BE2C (cell line): Measurements from ENCODE around the gene CLCN2.

ENCODE experiments used
- DNase-seq: peaks from one replicate; pipeline ENCODE4 v3.0.0-alpha.2; 2020
- H3K27me3 ChIP-seq: fragments of 250-450 bp; sonication (Bioruptor Pico); 2 replicates; pipeline ENCODE4 v1.5.1; 2020; ENCODE audit warnings: mild to moderate bottlenecking
- H3K36me3 ChIP-seq: fragments of 250-450 bp; sonication (Bioruptor Pico); 2 replicates; pipeline ENCODE4 v1.5.1; 2020; ENCODE audit warnings: mild to moderate bottlenecking
- H3K4me1 ChIP-seq: fragments of 250-450 bp; sonication (Bioruptor Pico); 2 replicates; pipeline ENCODE4 v1.5.1; 2020
- H3K4me3 ChIP-seq: 2 replicates; pipeline ENCODE4 v1.5.1; 2011; ENCODE audit warnings: low read depth, low read length
- H3K9me3 ChIP-seq: fragments of 250-450 bp; sonication (Bioruptor Pico); 2 replicates; pipeline ENCODE4 v1.5.1; 2020
- CTCF ChIP-seq: IDR thresholded peaks from 2 replicates; pipeline ENCODE4 v1.5.1; 2012; ENCODE audit warnings: mild to moderate bottlenecking, low read depth, low read length

Gene CLCN2

GRCh38 chr3:184382326-184383032, 21.1 kb upstream of the CLCN2 start:
- H3K4me3 ChIP-seq: no peak overlapping the region
- H3K4me1 ChIP-seq: peaks cover 10% of the 10 kb centered on the region
- DNase-seq: no peak
- H3K9me3 ChIP-seq: no peaks in the 10 kb centered on the region
- peaks cover 44% of the 10 kb centered on the region for H3K27me3 ChIP-seq
- no peaks in the 10 kb centered on the region for H3K36me3 ChIP-seq
- no peak for TF ChIP-seq CTCF

GRCh38 chr3:184381261-184382224, 20.1 kb upstream of the CLCN2 start:
- Histone ChIP-seq H3K9me3 (no peaks in the 10 kb centered on the region), H3K4me3 (no peak overlapping the region), H3K4me1 (peaks cover 10% of the 10 kb centered on the region), H3K36me3 (no peaks in the 10 kb centered on the region), H3K27me3 (peaks cover 52% of the 10 kb centered on the region)
- DNase-seq: peak; percentile 37
- no peak for TF ChIP-seq CTCF

- H3K36me3 ChIP-seq: no peaks in the 10 kb centered on the region
- H3K27me3 ChIP-seq: peaks cover 60% of the 10 kb centered on the region
- no peak for DNase-seq
- TF ChIP-seq CTCF: no peak
- H3K4me1 ChIP-seq: peaks cover 10% of the 10 kb centered on the region
- no peak overlapping the region for H3K4me3 ChIP-seq
- no peaks in the 10 kb centered on the region for H3K9me3 ChIP-seq
These were observed 19.3 kb upstream of the CLCN2 start for GRCh38 chr3:184380627-184381260.

GRCh38 chr3:184380185-184380626, 18.8 kb upstream of the CLCN2 start:
- TF ChIP-seq CTCF: no peak
- Histone ChIP-seq H3K4me1 (peaks cover 10% of the 10 kb centered on the region), H3K9me3 (no peaks in the 10 kb centered on the region), H3K4me3 (no peak overlapping the region), H3K36me3 (no peaks in the 10 kb centered on the region), H3K27me3 (peaks cover 65% of the 10 kb centered on the region)
- DNase-seq: peak; percentile 45

- peaks cover 10% of the 10 kb centered on the region for H3K4me1 ChIP-seq
- TF ChIP-seq CTCF: no peak
- no peaks in the 10 kb centered on the region for H3K9me3 ChIP-seq
- no peak within 1 kb of the TSS for H3K4me3 ChIP-seq
- DNase-seq: no peak
- no peaks in the 10 kb centered on the region for H3K36me3 ChIP-seq
- peaks cover 72% of the 10 kb centered on the region for H3K27me3 ChIP-seq
These were observed 18.2 kb upstream of the CLCN2 start, which contains the start of gene CHRD for GRCh38 chr3:184379358-184380184. Gene CHRD (plus strand): TSS chr3:184380054. CDS start chr3:184380319, 265 bp downstream.
